ENCODE data around the gene AKAP9.
"Not testable (repeated sequence)": the region's sequence is repeated elsewhere in the genome, so short reads cannot be mapped to it uniquely, and the experiment has no call there.

Gene AKAP9

GRCh38 chr7:92064438-92065029, 123.9 kb downstream of the AKAP9 start:
- DNase-seq (ENCODE audit: low spot score) = no peak

GRCh38 chr7:92071032-92071431, 130.4 kb downstream of the AKAP9 start:
- no peak for DNase-seq (ENCODE audit: low spot score)

- no peak for DNase-seq (ENCODE audit: low spot score)
Measured at GRCh38 chr7:92072121-92072520, 131.5 kb downstream of the AKAP9 start.

- no peak for DNase-seq (ENCODE audit: low spot score)
Measured at GRCh38 chr7:92072708-92073107, 132.0 kb downstream of the AKAP9 start.

- no peak for DNase-seq (ENCODE audit: low spot score)
Measured at GRCh38 chr7:92075455-92076158, 134.9 kb downstream of the AKAP9 start.

- no peak for DNase-seq (ENCODE audit: low spot score)
Measured at GRCh38 chr7:92076509-92076908, 135.8 kb downstream of the AKAP9 start.

- DNase-seq (ENCODE audit: low spot score) = not testable (repeated sequence)
Measured at GRCh38 chr7:92083922-92084321, 143.3 kb downstream of the AKAP9 start.

GRCh38 chr7:92088266-92088665, 147.6 kb downstream of the AKAP9 start:
- no peak for DNase-seq (ENCODE audit: low spot score)

GRCh38 chr7:92092210-92092609, 151.5 kb downstream of the AKAP9 start:
- no peak for DNase-seq (ENCODE audit: low spot score)

- no peak for DNase-seq (ENCODE audit: low spot score)
Measured at GRCh38 chr7:92095380-92095779, 154.7 kb downstream of the AKAP9 start.

- no peak for DNase-seq (ENCODE audit: low spot score)
Measured at GRCh38 chr7:92100534-92100933, 159.9 kb downstream of the AKAP9 start.

GRCh38 chr7:92102862-92103261, 162.2 kb downstream of the AKAP9 start:
- not testable (repeated sequence) for DNase-seq (ENCODE audit: low spot score)

- no peak for DNase-seq (ENCODE audit: low spot score)
Measured at GRCh38 chr7:92108821-92109220, 168.2 kb downstream of the AKAP9 start.

GRCh38 chr7:92110857-92111256, 170.2 kb downstream of the AKAP9 start:
- DNase-seq (ENCODE audit: low spot score) = no peak

- DNase-seq (ENCODE audit: low spot score) = no peak
Measured at GRCh38 chr7:92115821-92116220, 175.2 kb downstream of the AKAP9 start.

- DNase-seq (ENCODE audit: low spot score) = no peak
Measured at GRCh38 chr7:92116949-92117348, 176.3 kb downstream of the AKAP9 start.

GRCh38 chr7:92119213-92119759, 178.6 kb downstream of the AKAP9 start:
- no peak for DNase-seq (ENCODE audit: low spot score)

- DNase-seq (ENCODE audit: low spot score) = no peak
Measured at GRCh38 chr7:92121681-92122080, 181.0 kb downstream of the AKAP9 start.

- DNase-seq (ENCODE audit: low spot score) = no peak
Measured at GRCh38 chr7:92131093-92131492, 190.4 kb downstream of the AKAP9 start.

GRCh38 chr7:92131764-92132330, 191.2 kb downstream of the AKAP9 start:
- DNase-seq (ENCODE audit: low spot score) = no peak

GRCh38 chr7:92133133-92133736, 192.6 kb downstream of the AKAP9 start:
- DNase-seq (ENCODE audit: low spot score) = no peak

- DNase-seq (ENCODE audit: low spot score) = peak; percentile 58
Measured at GRCh38 chr7:92133737-92134270, 193.1 kb downstream of the AKAP9 start.
